Osteocyte (in vitro differentiated cells): ENCODE results near the gene PRSS33. TPM values are rescaled to one million over a fixed set of nuclear protein-coding genes. Genes with fewer than 3 reads are reported as not detected.

ENCODE experiments used
- DNase-seq: peaks from one replicate; pipeline ENCODE4 v3.0.0; 2021; ENCODE audit warnings: mixed read lengths; ENCODE audit not compliant: unreplicated experiment; ENCODE audit errors: extremely low spot score
- H3K27ac Mint-ChIP-seq: one replicate; pipeline ENCODE4 v1.8.0; 2021; ENCODE audit warnings: mild to moderate bottlenecking, mixed read lengths; ENCODE audit not compliant: unreplicated experiment
- H3K27me3 Mint-ChIP-seq: one replicate; pipeline ENCODE4 v1.8.0; 2021; ENCODE audit warnings: mixed read lengths; ENCODE audit not compliant: unreplicated experiment
- H3K36me3 Mint-ChIP-seq: one replicate; pipeline ENCODE4 v1.8.0; 2021; ENCODE audit warnings: mixed read lengths; ENCODE audit not compliant: unreplicated experiment
- H3K4me1 Mint-ChIP-seq: one replicate; pipeline ENCODE4 v1.8.0; 2021; ENCODE audit warnings: mixed read lengths; ENCODE audit not compliant: unreplicated experiment
- H3K4me3 Mint-ChIP-seq: one replicate; pipeline ENCODE4 v1.8.0; 2021; ENCODE audit warnings: mild to moderate bottlenecking, moderate library complexity, mixed read lengths; ENCODE audit not compliant: unreplicated experiment
- H3K9me3 Mint-ChIP-seq: one replicate; pipeline ENCODE4 v1.8.0; 2021; ENCODE audit warnings: mixed read lengths; ENCODE audit not compliant: unreplicated experiment
- long read RNA-seq: library from polyadenylated mRNA; unstranded; transcript quantifications from one replicate; pipeline ENCODE4 v2.0.0, GENCODE V29; 2021
- total RNA-seq: library from RNA; stranded (reverse); gene quantifications from 2 replicates; pipeline ENCODE4 v1.2.1, GENCODE V29; 2021
- TF ChIP-seq, protein P1 (sequence below): fragments of 200-600 bp; sonication (generic); IDR thresholded peaks from 2 replicates; pipeline ENCODE4 v1.5.0; 2021; ENCODE audit warnings: antibody characterized with exemption, mild to moderate bottlenecking, moderate library complexity

PRSS33 gene, protein sequence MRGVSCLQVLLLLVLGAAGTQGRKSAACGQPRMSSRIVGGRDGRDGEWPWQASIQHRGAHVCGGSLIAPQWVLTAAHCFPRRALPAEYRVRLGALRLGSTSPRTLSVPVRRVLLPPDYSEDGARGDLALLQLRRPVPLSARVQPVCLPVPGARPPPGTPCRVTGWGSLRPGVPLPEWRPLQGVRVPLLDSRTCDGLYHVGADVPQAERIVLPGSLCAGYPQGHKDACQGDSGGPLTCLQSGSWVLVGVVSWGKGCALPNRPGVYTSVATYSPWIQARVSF
- total RNA-seq: not detected in 2 replicates
- long read RNA-seq: 0 reads

DNA sequence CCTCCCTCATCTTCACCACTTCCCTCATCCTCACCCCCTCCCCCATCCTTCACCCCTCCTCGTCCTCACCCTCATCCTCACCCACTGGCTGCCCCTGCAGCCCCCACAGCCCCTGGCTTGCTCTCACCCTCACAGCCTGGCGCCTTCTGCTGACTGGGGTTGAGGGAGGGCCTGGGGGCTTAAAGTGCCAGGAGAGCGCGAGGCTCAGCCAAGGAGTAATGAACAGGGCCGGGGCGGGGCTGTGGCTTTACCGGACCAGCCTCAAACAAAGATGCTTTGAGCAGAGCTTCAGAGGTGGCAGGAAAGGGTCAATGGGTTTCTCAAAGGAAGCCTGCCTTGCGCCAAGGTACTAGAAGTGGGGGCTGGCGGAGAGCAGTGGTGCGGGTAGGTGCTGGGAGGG lies at the start of gene PRSS33:
Gene PRSS33, minus strand, starts transcription at position 155 of the 400 bp plus-strand sequence. CDS start 1,013 bp downstream, outside the sequence.
- DNase-seq: no peak
- H3K4me3 Mint-ChIP-seq: no peak within 1 kb of the TSS
- TF ChIP-seq, protein P1, sequence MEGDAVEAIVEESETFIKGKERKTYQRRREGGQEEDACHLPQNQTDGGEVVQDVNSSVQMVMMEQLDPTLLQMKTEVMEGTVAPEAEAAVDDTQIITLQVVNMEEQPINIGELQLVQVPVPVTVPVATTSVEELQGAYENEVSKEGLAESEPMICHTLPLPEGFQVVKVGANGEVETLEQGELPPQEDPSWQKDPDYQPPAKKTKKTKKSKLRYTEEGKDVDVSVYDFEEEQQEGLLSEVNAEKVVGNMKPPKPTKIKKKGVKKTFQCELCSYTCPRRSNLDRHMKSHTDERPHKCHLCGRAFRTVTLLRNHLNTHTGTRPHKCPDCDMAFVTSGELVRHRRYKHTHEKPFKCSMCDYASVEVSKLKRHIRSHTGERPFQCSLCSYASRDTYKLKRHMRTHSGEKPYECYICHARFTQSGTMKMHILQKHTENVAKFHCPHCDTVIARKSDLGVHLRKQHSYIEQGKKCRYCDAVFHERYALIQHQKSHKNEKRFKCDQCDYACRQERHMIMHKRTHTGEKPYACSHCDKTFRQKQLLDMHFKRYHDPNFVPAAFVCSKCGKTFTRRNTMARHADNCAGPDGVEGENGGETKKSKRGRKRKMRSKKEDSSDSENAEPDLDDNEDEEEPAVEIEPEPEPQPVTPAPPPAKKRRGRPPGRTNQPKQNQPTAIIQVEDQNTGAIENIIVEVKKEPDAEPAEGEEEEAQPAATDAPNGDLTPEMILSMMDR: no peak
- no peak within 1 kb of the TSS for H3K27ac Mint-ChIP-seq
- H3K27me3 Mint-ChIP-seq: peaks cover 24% of the 10 kb centered on the region
- no peaks in the 10 kb centered on the region for H3K36me3 Mint-ChIP-seq
- H3K9me3 Mint-ChIP-seq: no peaks in the 10 kb centered on the region
- H3K4me1 Mint-ChIP-seq: no peaks in the 10 kb centered on the region

DNA sequence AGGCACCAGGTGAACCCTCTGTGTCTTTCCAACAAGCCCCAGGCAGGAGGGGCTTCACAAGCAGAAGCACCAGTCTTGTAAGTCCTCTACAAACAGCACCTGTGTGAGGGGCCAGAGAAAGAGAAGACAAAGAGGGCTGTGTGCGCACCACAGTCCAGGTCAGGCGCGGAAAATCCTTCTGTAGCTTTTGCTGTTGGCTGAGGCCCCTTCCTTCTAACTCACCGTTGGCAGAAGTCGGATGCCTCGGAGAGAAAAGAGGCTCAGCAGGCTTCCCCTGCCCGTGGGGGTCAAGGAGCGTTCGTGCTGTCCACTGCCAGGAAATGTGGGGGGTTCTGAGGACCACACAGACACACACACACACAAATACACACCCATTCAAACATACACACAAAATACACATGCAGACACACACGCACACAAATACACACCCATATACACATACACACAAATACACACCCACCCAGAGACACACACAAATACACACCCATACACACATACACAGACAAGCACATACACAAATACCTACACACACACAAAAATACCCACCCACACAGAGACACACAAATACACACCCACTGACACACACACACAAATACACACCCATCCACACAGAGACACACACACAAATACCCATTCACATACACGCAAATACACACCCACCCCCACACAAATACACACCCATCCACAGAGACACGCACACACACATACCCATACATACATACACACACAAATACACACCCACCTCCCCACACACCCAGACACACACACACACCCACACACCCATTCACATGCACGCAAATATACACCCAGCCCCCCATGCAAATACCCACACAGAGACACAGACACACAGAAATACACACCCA lies 49.5 kb upstream of the PRSS33 start:
- peaks cover 14% of the 10 kb centered on the region for H3K4me1 Mint-ChIP-seq
- TF ChIP-seq, protein P1: no peak
- H3K27me3 Mint-ChIP-seq: no peaks in the 10 kb centered on the region
- DNase-seq: no peak
- H3K36me3 Mint-ChIP-seq: no peaks in the 10 kb centered on the region
- no peaks in the 10 kb centered on the region for H3K9me3 Mint-ChIP-seq
- H3K4me3 Mint-ChIP-seq: no peak overlapping the region
- no peak overlapping the region for H3K27ac Mint-ChIP-seq

- TF ChIP-seq, protein P1: no peak
- H3K36me3 Mint-ChIP-seq: no peaks in the 10 kb centered on the region
- DNase-seq: no peak
- H3K27ac Mint-ChIP-seq: peak overlapping the region; percentile 70
- no peaks in the 10 kb centered on the region for H3K27me3 Mint-ChIP-seq
- H3K9me3 Mint-ChIP-seq: no peaks in the 10 kb centered on the region
- H3K4me1 Mint-ChIP-seq: peaks cover 14% of the 10 kb centered on the region
- H3K4me3 Mint-ChIP-seq: no peak overlapping the region
Measured at GRCh38 chr16:2835638-2836493, 48.5 kb upstream of the PRSS33 start.

GRCh38 chr16:2834968-2835367 lies 47.6 kb upstream of the PRSS33 start:
- Mint-ChIP-seq H3K36me3 (no peaks in the 10 kb centered on the region), H3K9me3 (no peaks in the 10 kb centered on the region)

More at GRCh38 chr16:2834968-2835367, 47.6 kb upstream of the PRSS33 start:
- TF ChIP-seq, protein P1: no peak
- H3K27ac Mint-ChIP-seq: peak overlapping the region; percentile 25
- H3K4me3 Mint-ChIP-seq: no peak overlapping the region
- H3K27me3 Mint-ChIP-seq: no peaks in the 10 kb centered on the region
- DNase-seq: no peak
- peaks cover 14% of the 10 kb centered on the region for H3K4me1 Mint-ChIP-seq
